DOHH2 (cell line): ENCODE results near the gene TENT4A.

Experiments
- H3F3A ChIP-seq: fragments of 200-600 bp; sonication (generic), shearing (Covaris generic); 2 replicates; pipeline ENCODE4 v1.6.0; 2016; ENCODE audit warnings: antibody characterized with exemption, mild to moderate bottlenecking; ENCODE audit not compliant: control insufficient read depth, insufficient read depth
- H3K27ac ChIP-seq: fragments of 200-600 bp; sonication (generic); 2 replicates; pipeline ENCODE4 v1.5.1; 2014; ENCODE audit warnings: low read depth, mild to moderate bottlenecking, low read length, moderate library complexity
- H3K27me3 ChIP-seq: fragments of 200-600 bp; sonication (generic); 2 replicates; pipeline ENCODE4 v1.6.1; 2014; ENCODE audit warnings: mild to moderate bottlenecking, low read length, mixed read lengths; ENCODE audit not compliant: control insufficient read depth
- H3K36me3 ChIP-seq: fragments of 200-600 bp; sonication (generic); 2 replicates; pipeline ENCODE4 v1.6.1; 2014; ENCODE audit warnings: mild to moderate bottlenecking, low read length, moderate library complexity, mixed read lengths; ENCODE audit not compliant: control insufficient read depth
- H3K4me1 ChIP-seq: fragments of 200-600 bp; sonication (generic); 2 replicates; pipeline ENCODE4 v1.6.1; 2014; ENCODE audit warnings: mild to moderate bottlenecking, low read length, mixed read lengths; ENCODE audit not compliant: control insufficient read depth
- H3K4me2 ChIP-seq: fragments of 200-600 bp; sonication (generic); 2 replicates; pipeline ENCODE4 v1.6.0; 2014; ENCODE audit warnings: mild to moderate bottlenecking, low read length, moderate library complexity
- H3K4me3 ChIP-seq: fragments of 200-600 bp; sonication (generic); 2 replicates; pipeline ENCODE4 v1.5.1; 2014; ENCODE audit warnings: mild to moderate bottlenecking, low read length, mixed read lengths
- H3K79me2 ChIP-seq: fragments of 200-600 bp; sonication (generic); 2 replicates; pipeline ENCODE4 v1.6.1; 2014; ENCODE audit warnings: mild to moderate bottlenecking, low read length, mixed read lengths; ENCODE audit not compliant: control insufficient read depth
- H3K9me2 ChIP-seq: fragments of 200-600 bp; sonication (generic); replicated peaks from 2 replicates; pipeline ENCODE4 v1.6.1; 2014; ENCODE audit warnings: mild to moderate bottlenecking, low read length, mixed read lengths; ENCODE audit not compliant: control insufficient read depth
- H3K9me3 ChIP-seq: fragments of 200-600 bp; sonication (generic); 2 replicates; pipeline ENCODE4 v1.6.1; 2014; ENCODE audit warnings: antibody characterized with exemption, low read length, mixed read lengths; ENCODE audit not compliant: control insufficient read depth, insufficient read depth
- H4K20me1 ChIP-seq: fragments of 200-600 bp; sonication (generic); 2 replicates; pipeline ENCODE4 v1.6.0; 2014; ENCODE audit warnings: low read depth, mild to moderate bottlenecking, antibody characterized with exemption, low read length, moderate library complexity; ENCODE audit not compliant: control insufficient read depth, insufficient read depth
- CTCF ChIP-seq: fragments of 200-600 bp; sonication (generic); IDR thresholded peaks from one replicate; pipeline ENCODE4 v1.5.1; 2014; ENCODE audit warnings: antibody characterized with exemption, mild to moderate bottlenecking, low read depth, low read length; ENCODE audit not compliant: poor library complexity, severe bottlenecking
- EZH2phosphoT487 ChIP-seq: fragments of 200-600 bp; sonication (generic); IDR thresholded peaks from 2 replicates; pipeline ENCODE4 v1.6.1; 2017; ENCODE audit warnings: borderline replicate concordance, mild to moderate bottlenecking, antibody characterized with exemption, low read length, moderate library complexity, mixed read lengths

TENT4A gene

DNA sequence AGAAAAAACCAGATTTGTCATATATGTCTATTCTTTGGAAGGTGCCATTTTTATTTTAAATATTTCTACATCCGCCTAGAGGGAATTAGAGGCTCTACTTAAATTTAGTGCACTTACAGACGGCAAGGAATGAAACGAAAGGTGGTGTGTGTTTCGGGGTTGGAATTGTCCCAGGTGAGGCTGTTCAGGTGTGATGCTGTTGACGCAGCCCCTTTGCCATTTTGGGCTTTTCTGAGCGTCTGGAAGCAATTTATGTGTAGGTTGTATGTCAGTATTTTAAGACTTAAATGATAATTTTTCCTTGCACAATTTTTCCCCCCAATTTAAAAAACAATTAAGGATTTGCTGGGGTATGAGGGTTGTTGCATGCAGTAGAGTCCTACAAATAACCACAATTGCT lies 2.0 kb downstream of the TENT4A start:
- Histone ChIP-seq H3K4me2 (peak overlapping the region; percentile 94), H3K36me3 (peaks cover 54% of the 10 kb centered on the region), H3K9me3 (no peaks in the 10 kb centered on the region), H4K20me1 (peaks cover 48% of the 10 kb centered on the region), H3K9me2 (no peaks in the 10 kb centered on the region), H3K27ac (no peak overlapping the region), H3K27me3 (no peaks in the 10 kb centered on the region), H3K4me1 (peaks cover 62% of the 10 kb centered on the region), H3K79me2 (peaks cover 62% of the 10 kb centered on the region), H3F3A (peaks cover 3% of the 10 kb centered on the region; the same call in 1 of the 2 replicates), H3K4me3 (peak overlapping the region; percentile 81)
- TF ChIP-seq CTCF (no peak), EZH2phosphoT487 (no peak)

DNA sequence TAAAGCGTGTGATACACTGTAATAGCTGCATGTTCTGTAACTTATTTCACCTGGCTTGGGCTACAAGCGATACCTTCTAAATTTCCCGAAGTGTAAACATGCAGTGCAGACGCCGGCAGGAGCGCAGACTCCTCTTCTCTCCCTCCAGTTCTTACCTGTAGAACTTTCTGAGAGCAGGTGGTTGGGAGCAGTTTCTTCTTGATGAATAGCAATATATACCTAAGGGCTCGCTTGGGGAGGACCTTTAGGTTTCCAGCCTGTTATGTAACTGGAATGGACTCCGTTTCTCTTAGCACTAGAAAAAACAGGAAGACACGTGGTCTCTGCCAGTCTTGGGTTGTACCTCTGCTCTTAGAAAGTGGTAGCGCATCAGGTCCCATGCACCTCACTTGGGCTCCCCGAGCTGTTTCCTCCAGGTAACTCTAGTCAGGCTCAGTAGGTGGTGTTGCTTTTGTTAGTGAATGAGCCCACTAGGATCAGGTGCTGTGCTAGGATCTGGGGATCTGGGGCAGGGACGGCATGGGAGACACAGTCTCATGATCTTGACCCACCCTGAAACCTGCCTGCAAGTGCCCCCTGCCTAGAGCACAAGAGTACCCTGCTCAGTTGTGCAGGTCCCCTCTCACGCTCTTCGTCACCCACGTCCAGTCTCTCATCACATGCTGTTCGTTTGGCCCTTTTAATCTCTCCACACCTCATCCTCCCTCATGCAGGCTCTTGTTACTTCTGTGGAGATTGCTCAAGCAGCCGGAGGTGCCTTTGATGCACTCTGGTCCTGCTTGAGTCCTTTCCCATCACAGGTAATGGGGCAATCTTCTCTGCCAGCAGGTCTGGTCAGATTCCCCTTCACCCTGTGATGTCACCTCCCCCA lies 2.8 kb downstream of the TENT4A start:
- Histone ChIP-seq H3K4me3 (peak overlapping the region; percentile 81), H3K79me2 (peaks cover 70% of the 10 kb centered on the region), H3K9me2 (no peaks in the 10 kb centered on the region), H3K4me1 (peaks cover 68% of the 10 kb centered on the region), H3F3A (peaks cover under 1% of the 10 kb centered on the region; the same call in 1 of the 2 replicates), H3K4me2 (peak overlapping the region; percentile 94), H3K36me3 (peaks cover 58% of the 10 kb centered on the region), H3K27me3 (no peaks in the 10 kb centered on the region), H3K27ac (no peak overlapping the region), H3K9me3 (no peaks in the 10 kb centered on the region), H4K20me1 (peaks cover 52% of the 10 kb centered on the region)
- TF ChIP-seq CTCF = no peak

DNA sequence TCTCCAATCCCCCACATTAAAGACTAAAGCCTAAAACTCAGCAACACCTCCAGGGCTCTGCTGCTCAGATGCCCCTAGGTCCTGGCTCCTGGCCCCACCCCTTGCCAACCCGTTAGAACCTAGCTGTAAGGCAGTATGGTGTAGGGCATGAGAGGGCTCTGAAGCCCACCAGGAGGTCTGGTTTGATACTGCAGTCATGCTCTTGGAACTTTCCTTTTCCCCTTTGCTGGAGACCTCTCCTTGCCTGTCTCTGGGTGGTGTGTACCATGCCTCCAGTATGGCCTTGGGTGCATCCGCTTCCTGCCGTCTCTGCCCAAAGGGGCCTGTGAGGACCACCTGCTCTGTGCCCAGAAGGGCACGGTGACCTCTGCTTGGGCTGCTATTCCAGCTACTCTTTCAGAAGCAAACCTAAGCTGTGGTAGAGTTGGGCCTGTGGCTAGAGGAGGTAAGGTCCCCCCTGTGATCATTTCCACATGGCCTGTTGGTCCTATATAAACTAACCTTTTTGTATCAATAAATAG lies 3.5 kb downstream of the TENT4A start:
- TF ChIP-seq EZH2phosphoT487 (no peak), CTCF (no peak)
- no peaks in the 10 kb centered on the region for H3F3A ChIP-seq
- peaks cover 77% of the 10 kb centered on the region for H3K79me2 ChIP-seq
- no peaks in the 10 kb centered on the region for H3K9me3 ChIP-seq
- peaks cover 72% of the 10 kb centered on the region for H3K4me1 ChIP-seq
- H3K4me3 ChIP-seq = peak overlapping the region; percentile 81
- H3K9me2 ChIP-seq = no peaks in the 10 kb centered on the region
- peaks cover 59% of the 10 kb centered on the region for H4K20me1 ChIP-seq
- H3K36me3 ChIP-seq = peaks cover 64% of the 10 kb centered on the region
- no peak overlapping the region for H3K27ac ChIP-seq
- no peaks in the 10 kb centered on the region for H3K27me3 ChIP-seq
- H3K4me2 ChIP-seq = peak overlapping the region; percentile 94
